Lung microvascular endothelial cell (primary cell): ENCODE results near the gene RSAD2. TPM values are rescaled to one million over a fixed set of nuclear protein-coding genes. Genes with fewer than 3 reads are reported as not detected.

Experiments used
- DNase-seq, 2 donors: peaks; one replicate each; pipeline versions ENCODE4 v3.0.0 to v3.0.0-alpha.2; 2010; ENCODE audit warnings: low read depth in 2 of 2
- total RNA-seq: library from RNA; depleted of rRNA; stranded (reverse); fragments of >200 nt; gene quantifications from 2 replicates; pipeline ENCODE4 v1.2.1, GENCODE V29; 2014

Gene RSAD2
- total RNA-seq, 1 donor from 2014 or later: 0.20 TPM

DNA sequence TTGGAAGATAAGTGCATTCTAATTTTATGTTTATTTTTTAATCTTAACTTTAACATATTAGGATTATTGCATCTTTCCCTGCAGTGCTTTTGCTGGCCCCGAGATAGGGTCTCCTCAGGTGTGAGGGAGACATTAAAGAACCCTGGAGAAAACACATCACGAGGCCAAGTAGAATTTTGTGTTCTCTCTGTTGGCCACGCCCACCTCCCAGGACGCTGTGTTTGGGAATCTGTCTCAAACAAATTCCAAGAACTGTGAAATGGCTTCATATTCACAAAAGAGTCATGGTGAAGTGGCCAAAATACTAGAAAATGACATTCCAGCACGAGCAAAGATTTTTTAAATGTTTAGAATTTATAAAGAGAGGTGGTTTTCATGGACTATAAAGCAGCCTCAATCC, 67.0 kb downstream of the RSAD2 start:
- no peak for DNase-seq

DNA sequence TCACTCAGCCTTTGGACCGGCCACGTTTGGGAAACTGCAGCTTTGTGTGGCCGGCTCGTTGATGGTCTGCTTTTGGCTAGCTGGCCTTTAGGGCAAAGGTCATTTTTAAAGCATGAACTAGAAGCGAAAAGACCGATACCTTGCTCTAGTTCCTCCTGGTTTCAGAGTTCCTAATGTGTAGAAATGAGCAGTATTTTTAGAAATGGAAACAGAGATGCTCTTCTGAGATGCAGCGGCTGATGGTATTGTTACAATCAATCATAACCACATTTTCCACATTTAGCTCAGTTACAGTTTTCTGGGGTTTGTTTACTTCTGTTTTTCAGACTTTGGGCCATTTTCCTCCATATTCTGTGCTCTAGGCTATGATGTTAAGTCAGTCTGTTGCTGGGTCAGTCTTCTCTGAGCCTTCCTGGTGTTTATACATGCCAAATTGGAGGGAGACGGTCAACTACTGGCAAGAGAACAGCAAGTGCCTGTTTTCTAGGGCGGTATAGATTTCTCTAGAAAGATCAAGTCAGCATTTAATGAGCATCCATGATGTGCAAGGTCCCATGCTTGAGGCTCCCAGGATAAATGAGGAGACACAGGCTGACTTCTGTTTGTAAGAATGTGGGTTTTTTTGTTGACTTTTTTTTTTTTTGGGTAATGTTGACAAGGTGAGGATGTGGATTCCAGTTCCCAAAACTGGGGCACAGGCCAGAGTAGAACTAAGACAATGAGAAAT, 67.7 kb downstream of the RSAD2 start:
- no peak for DNase-seq

DNA sequence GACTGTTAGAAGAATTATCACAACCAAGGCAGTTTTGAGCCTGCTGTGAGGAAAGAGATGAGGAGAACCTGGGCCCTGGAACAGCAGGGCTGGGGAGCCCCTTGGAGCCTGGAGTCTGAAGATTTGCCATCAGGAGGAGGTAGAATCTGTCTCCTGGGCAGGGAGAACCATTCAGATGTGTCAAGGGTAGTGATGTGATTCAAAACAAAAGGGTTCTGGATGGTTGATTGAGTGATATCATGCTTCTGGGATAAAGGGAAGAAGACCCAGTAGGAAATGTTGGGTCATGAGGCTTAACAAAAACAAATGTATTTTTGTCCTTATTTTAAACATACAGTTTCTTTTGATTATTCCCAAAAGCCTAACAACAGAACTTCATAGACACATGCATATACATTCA, 68.2 kb downstream of the RSAD2 start:
- DNase-seq: no peak

DNA sequence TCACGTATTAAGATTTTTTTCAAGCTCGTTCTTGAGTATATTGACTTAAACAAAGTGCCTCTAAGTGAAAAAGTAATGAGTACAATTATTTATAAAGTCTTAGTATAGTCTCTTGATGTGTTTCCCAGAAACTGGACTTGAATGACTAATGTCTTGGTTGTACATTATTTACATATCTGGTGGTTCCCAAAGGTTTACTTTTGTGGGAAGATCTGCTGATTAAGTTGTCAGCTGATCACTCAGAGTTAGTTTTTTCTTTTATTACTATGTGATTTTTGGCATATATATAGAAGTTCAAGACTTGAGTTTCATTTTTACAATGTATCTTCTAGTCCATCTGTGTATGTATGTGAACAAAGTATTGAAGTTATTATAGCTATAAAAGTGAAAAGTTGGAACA, 69.1 kb downstream of the RSAD2 start:
- peak in 1 of 2 donors; percentile 53 for DNase-seq

Other genes starting within 250 kb of the RSAD2 start
- gene CMPK2, start 11.9 kb upstream of the RSAD2 start, total RNA-seq: 0.20 and 0.65 TPM in 2 replicates
- 8.5 and 11.3 TPM in 2 replicates for gene RNF144A, start 39.6 kb downstream of the RSAD2 start, total RNA-seq